ENCODE data around the gene ACIN1.

ACIN1 gene

GRCh38 chr14:23079716-23080115, 15.2 kb downstream of the ACIN1 start:
- DNase-seq: peak; percentile 25

- peak; percentile 96 for DNase-seq
Measured at GRCh38 chr14:23078692-23079116, 16.2 kb downstream of the ACIN1 start.

- no peak for DNase-seq
Measured at GRCh38 chr14:23077962-23078361, 17.0 kb downstream of the ACIN1 start.

- DNase-seq: peak; percentile 63
Measured at GRCh38 chr14:23076785-23077408, 18.0 kb downstream of the ACIN1 start.

GRCh38 chr14:23074906-23075305, 20.0 kb downstream of the ACIN1 start:
- DNase-seq: no peak

- no peak for DNase-seq
Measured at GRCh38 chr14:23071921-23072539, 22.9 kb downstream of the ACIN1 start.

- DNase-seq: peak; percentile 83
Measured at GRCh38 chr14:23071244-23071920, 23.6 kb downstream of the ACIN1 start.

- DNase-seq: peak; percentile 39
Measured at GRCh38 chr14:23070262-23071129, 24.4 kb downstream of the ACIN1 start.

- peak; percentile 38 for DNase-seq
Measured at GRCh38 chr14:23069413-23069806, 25.5 kb downstream of the ACIN1 start.

- peak; percentile 88 for DNase-seq
Measured at GRCh38 chr14:23068789-23069412, 26.0 kb downstream of the ACIN1 start.

GRCh38 chr14:23067847-23068788, 26.8 kb downstream of the ACIN1 start:
- DNase-seq: no peak

GRCh38 chr14:23066855-23067744, 27.8 kb downstream of the ACIN1 start:
- no peak for DNase-seq

- no peak for DNase-seq
Measured at GRCh38 chr14:23066368-23066767, 28.6 kb downstream of the ACIN1 start.

- no peak for DNase-seq
Measured at GRCh38 chr14:23063601-23064000, 31.3 kb downstream of the ACIN1 start.

- peak; percentile 12 for DNase-seq
Measured at GRCh38 chr14:23062002-23062401, 32.9 kb downstream of the ACIN1 start.

- no peak for DNase-seq
Measured at GRCh38 chr14:23060536-23061260, 34.2 kb downstream of the ACIN1 start.

- no peak for DNase-seq
Measured at GRCh38 chr14:23058654-23059504, 36.1 kb downstream of the ACIN1 start.

GRCh38 chr14:23057757-23058653, 36.9 kb downstream of the ACIN1 start:
- peak; percentile 81 for DNase-seq

Measured in suppressor macrophage treated with lipopolysaccharide for 4 hours (primary cell).